ENCODE results near the gene TMCC2. TPM values are rescaled to one million over a fixed set of nuclear protein-coding genes. Genes with fewer than 3 reads are reported as not detected.
A peak's percentile ranks its signal among the peaks of the same experiment; 100 is the strongest.

TMCC2 gene
- total RNA-seq, 1 experiment from 2014 or later: 2.7 TPM

DNA sequence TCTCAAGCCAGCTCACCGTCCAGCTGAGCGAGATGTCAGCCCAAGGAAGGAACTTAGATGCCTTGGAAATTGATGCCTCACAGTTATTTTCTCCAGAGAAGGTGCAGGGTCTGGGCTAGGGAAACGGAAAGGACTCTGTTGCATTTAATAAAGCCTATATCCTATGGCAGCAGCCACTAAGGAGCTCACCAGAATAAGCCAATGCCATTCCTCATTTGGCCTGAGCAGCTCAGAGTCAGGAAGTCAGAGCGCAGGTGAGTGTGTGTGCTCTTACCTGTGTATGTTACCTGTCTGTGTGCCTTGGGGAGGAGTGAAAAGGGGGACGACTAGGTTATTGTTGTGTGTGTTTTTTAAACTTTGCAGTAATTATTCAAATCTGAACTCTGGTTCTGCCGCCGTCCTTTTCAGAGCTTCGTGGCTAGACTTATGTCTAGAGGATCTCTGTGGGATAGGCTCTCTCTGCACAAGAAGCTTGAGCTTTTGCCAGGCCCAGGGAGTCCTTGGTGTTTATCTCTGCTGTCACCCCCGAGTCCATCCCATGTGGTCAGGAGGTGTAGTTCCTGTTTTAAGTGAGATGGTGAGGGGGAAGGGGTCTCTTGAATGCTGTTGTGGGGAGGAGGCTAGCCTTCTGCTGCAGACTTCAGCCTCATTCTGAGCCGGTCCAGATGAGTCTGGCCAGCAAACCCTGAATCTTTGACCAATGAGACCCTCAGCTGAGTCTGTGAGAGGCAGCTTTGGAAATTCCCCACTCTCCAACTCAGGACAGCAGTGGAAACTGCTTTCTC lies 2.4 kb downstream of the TMCC2 start:
- Histone ChIP-seq H3K4me3 (replicated peaks in 1 of 2; ENCODE audit: low read depth in 1 of 2, low read length in 2 of 2) (no peak overlapping the region), H3K27me3 (ENCODE audit: insufficient read depth, low read length) (no peaks in the 10 kb centered on the region), H3K79me2 (ENCODE audit: insufficient read depth, low read length) (no peaks in the 10 kb centered on the region), H3K4me2 (ENCODE audit: low read length) (peak overlapping the region; percentile 43), H2AFZ (ENCODE audit: low read depth, low read length, poor library complexity, severe bottlenecking) (no peak overlapping the region), H3K36me3 (ENCODE audit: control insufficient read depth in 1 of 2, insufficient read depth in 2 of 2, low read length in 2 of 2) (no peaks in the 10 kb centered on the region), H3K27ac (ENCODE audit: low read depth, low read length) (no peak overlapping the region), H3K9me2 (ENCODE audit: insufficient read depth) (no peaks in the 10 kb centered on the region), H4K20me1 (ENCODE audit: insufficient read depth) (no peaks in the 10 kb centered on the region), H3K9ac (ENCODE audit: low read length) (no peak overlapping the region), H3K4me1 (ENCODE audit: control insufficient read depth in 1 of 2, insufficient read depth in 2 of 2, low read length in 2 of 2) (peaks cover 11 to 28% of the 10 kb centered on the region in 2 experiments; a peak in 3 of 4 replicates), H3K9me3 (ENCODE audit: control insufficient read depth in 1 of 2, insufficient read depth in 1 of 2, low read depth in 1 of 2, low read length in 2 of 2) (no peaks in the 10 kb centered on the region)
- intact Hi-C loops (cut with micrococcal nuclease): loop anchor here (1.0 kb wide), 1 partner anchor 26 kb away; no protein-coding TSS in a partner anchor
- BruUV-seq (replicated peaks): no TSS peak
- RAD21 ChIA-PET (ENCODE audit: low non-redundant PET in 1 of 2, low total read pairs in 2 of 2, uncharacterized antibody in 2 of 2, unreplicated experiment in 2 of 2): interaction anchor here (1.1 to 2.7 kb wide), 5 partner anchors 22 to 241 kb away, joined by 4 to 20 read pairs (median 5); no protein-coding TSS in a partner anchor
- no peak for TF ChIP-seq EZH2phosphoT487 (IDR thresholded peaks at IDR 0.05; ENCODE audit: borderline replicate concordance)
- no peak for TF ChIP-seq SRF (IDR thresholded peaks at IDR 0.05; ENCODE audit: low read depth)
- TF ChIP-seq FOSL1 (IDR thresholded peaks at IDR 0.05; ENCODE audit: low read depth): no peak
- TF ChIP-seq, protein P1, sequence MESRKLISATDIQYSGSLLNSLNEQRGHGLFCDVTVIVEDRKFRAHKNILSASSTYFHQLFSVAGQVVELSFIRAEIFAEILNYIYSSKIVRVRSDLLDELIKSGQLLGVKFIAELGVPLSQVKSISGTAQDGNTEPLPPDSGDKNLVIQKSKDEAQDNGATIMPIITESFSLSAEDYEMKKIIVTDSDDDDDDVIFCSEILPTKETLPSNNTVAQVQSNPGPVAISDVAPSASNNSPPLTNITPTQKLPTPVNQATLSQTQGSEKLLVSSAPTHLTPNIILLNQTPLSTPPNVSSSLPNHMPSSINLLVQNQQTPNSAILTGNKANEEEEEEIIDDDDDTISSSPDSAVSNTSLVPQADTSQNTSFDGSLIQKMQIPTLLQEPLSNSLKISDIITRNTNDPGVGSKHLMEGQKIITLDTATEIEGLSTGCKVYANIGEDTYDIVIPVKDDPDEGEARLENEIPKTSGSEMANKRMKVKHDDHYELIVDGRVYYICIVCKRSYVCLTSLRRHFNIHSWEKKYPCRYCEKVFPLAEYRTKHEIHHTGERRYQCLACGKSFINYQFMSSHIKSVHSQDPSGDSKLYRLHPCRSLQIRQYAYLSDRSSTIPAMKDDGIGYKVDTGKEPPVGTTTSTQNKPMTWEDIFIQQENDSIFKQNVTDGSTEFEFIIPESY (IDR thresholded peaks at IDR 0.05; ENCODE audit: extremely low read depth, insufficient replicate concordance, low read length): no peak
- TF ChIP-seq CEBPB (IDR thresholded peaks at IDR 0.05; ENCODE audit: low read depth): no peak
- no peak for TF ChIP-seq REST (IDR thresholded peaks at IDR 0.05; ENCODE audit: low read depth)
- TF ChIP-seq SP1 (IDR thresholded peaks at IDR 0.05; ENCODE audit: low read depth): no peak
- TF ChIP-seq EGR1 (IDR thresholded peaks at IDR 0.05; ENCODE audit: low read depth): no peak
- TF ChIP-seq ZNF274 (IDR thresholded peaks at IDR 0.05; ENCODE audit: low read depth, low read length): no peak
- POLR2A ChIA-PET: interaction anchor here (0.9 to 1.2 kb wide), 3 partner anchors 21 to 95 kb away, joined by 3 to 4 read pairs (median 4); no protein-coding TSS in a partner anchor
- DNase-seq (ENCODE audit: low read depth, low spot score): no peak
- no peak for ATAC-seq
- CTCF ChIA-PET: interaction anchor here (0.8 to 3.9 kb wide), 14 partner anchors 13 to 124 kb away, joined by 3 to 66 read pairs (median 9); no protein-coding TSS in a partner anchor
